HG02870 (cell line): ENCODE measurements around the gene VCAN.

Source experiments
- ATAC-seq: cut with Tn5 transposase; IDR thresholded peaks from one replicate; pipeline ENCODE4 v1.9.1; 2021; ENCODE audit warnings: mild to moderate bottlenecking, moderate library complexity; ENCODE audit not compliant: unreplicated experiment

Gene VCAN

GRCh38 chr5:83467371-83468035 is 4.0 kb upstream of the VCAN start:
- no peak for ATAC-seq

- no peak for ATAC-seq
Observed at GRCh38 chr5:83469075-83469474, 2.5 kb upstream of the VCAN start.

GRCh38 chr5:83470526-83471404 is 779 bp upstream of the VCAN start:
- ATAC-seq, result no peak

- ATAC-seq, result no peak
Observed at GRCh38 chr5:83472213-83472507, 616 bp downstream of the VCAN start.

GRCh38 chr5:83472508-83473345 is 1.2 kb downstream of the VCAN start:
- peak; percentile 28 for ATAC-seq

- peak; percentile 63 for ATAC-seq
Observed at GRCh38 chr5:83473346-83474160, 2.0 kb downstream of the VCAN start.

- peak; percentile 39 for ATAC-seq
Observed at GRCh38 chr5:83474161-83474796, 2.7 kb downstream of the VCAN start.

- ATAC-seq, result no peak
Observed at GRCh38 chr5:83474991-83475390, 3.4 kb downstream of the VCAN start.

GRCh38 chr5:83475391-83475863 is 3.9 kb downstream of the VCAN start:
- ATAC-seq, result no peak

- no peak for ATAC-seq
Observed at GRCh38 chr5:83475935-83476814, 4.6 kb downstream of the VCAN start.

- ATAC-seq, result no peak
Observed at GRCh38 chr5:83482961-83483360, 11.4 kb downstream of the VCAN start.

GRCh38 chr5:83484294-83484693 is 12.8 kb downstream of the VCAN start:
- ATAC-seq, result no peak

- no peak for ATAC-seq
Observed at GRCh38 chr5:83485842-83486241, 14.3 kb downstream of the VCAN start.

GRCh38 chr5:83487155-83487554 is 15.6 kb downstream of the VCAN start:
- ATAC-seq, result no peak

GRCh38 chr5:83488271-83488670 is 16.7 kb downstream of the VCAN start:
- no peak for ATAC-seq

GRCh38 chr5:83488821-83489220 is 17.3 kb downstream of the VCAN start:
- ATAC-seq, result no peak

- no peak for ATAC-seq
Observed at GRCh38 chr5:83490203-83490602, 18.7 kb downstream of the VCAN start.

GRCh38 chr5:83492331-83492730 is 20.8 kb downstream of the VCAN start:
- ATAC-seq, result no peak

- ATAC-seq, result no peak
Observed at GRCh38 chr5:83493644-83494043, 22.1 kb downstream of the VCAN start.
